ENCODE data around the gene USP13.

- TF ChIP-seq CTCF (IDR thresholded peaks at IDR 0.05) (no peak), POLR2AphosphoS5 (IDR thresholded peaks at IDR 0.05) (no peak)
Observed at GRCh38 chr3:179826247-179826637, 173.4 kb downstream of the USP13 start.
